Measurements from ENCODE around the gene MYO7B.

The MYO7B gene

GRCh38 chr2:127628767-127629614 is 93.5 kb downstream of the MYO7B start:
- DNase-seq, result no peak

- DNase-seq, result no peak
Observed at GRCh38 chr2:127629637-127630036, 94.2 kb downstream of the MYO7B start.

- DNase-seq, result no peak
Observed at GRCh38 chr2:127630096-127630863, 94.8 kb downstream of the MYO7B start.

- DNase-seq, result no peak
Observed at GRCh38 chr2:127630864-127631540, 95.5 kb downstream of the MYO7B start.

- no peak for DNase-seq
Observed at GRCh38 chr2:127631541-127631996, 96.1 kb downstream of the MYO7B start.

- DNase-seq, result no peak
Observed at GRCh38 chr2:127631997-127632581, 96.6 kb downstream of the MYO7B start.

- no peak for DNase-seq
Observed at GRCh38 chr2:127632592-127633489, 97.4 kb downstream of the MYO7B start.

GRCh38 chr2:127633556-127634065 is 98.1 kb downstream of the MYO7B start:
- no peak for DNase-seq

- no peak for DNase-seq
Observed at GRCh38 chr2:127634066-127634617, 98.7 kb downstream of the MYO7B start.

- no peak for DNase-seq
Observed at GRCh38 chr2:127634626-127635379, 99.3 kb downstream of the MYO7B start.

- DNase-seq, result no peak
Observed at GRCh38 chr2:127635380-127636237, 100.1 kb downstream of the MYO7B start.

GRCh38 chr2:127636248-127637235 is 101.1 kb downstream of the MYO7B start:
- DNase-seq, result no peak

GRCh38 chr2:127637236-127637630 is 101.8 kb downstream of the MYO7B start:
- DNase-seq, result no peak

- no peak for DNase-seq
Observed at GRCh38 chr2:127637725-127638252, 102.3 kb downstream of the MYO7B start.

- no peak for DNase-seq
Observed at GRCh38 chr2:127638361-127639110, 103.1 kb downstream of the MYO7B start.

GRCh38 chr2:127639111-127639474 is 103.6 kb downstream of the MYO7B start:
- DNase-seq, result no peak

Data from KG1 (cell line).